Vagina (tissue), 2 donors: ENCODE data around the gene FBLIM1. TPM values are rescaled to one million over a fixed set of nuclear protein-coding genes. Genes with fewer than 3 reads are reported as not detected.
A peak's percentile ranks its signal among the peaks of the same experiment; 100 is the strongest.

Experiments used
- DNase-seq, 2 donors: peaks; one replicate each; pipeline ENCODE4 v3.0.0-alpha.2; 2017; ENCODE audit errors: extremely low spot score in 2 of 2
- H3K27ac ChIP-seq: fragments of 200-600 bp; sonication (generic); one replicate; pipeline ENCODE4 v1.5.1; 2019
- H3K27me3 ChIP-seq: fragments of 200-600 bp; sonication (generic); one replicate; pipeline ENCODE4 v1.5.1; 2019
- H3K36me3 ChIP-seq, 2 donors: fragments of 200-600 bp; sonication (generic); one replicate each; pipeline ENCODE4 v1.5.1; 2017 to 2019
- H3K4me1 ChIP-seq: fragments of 200-600 bp; sonication (generic); one replicate; pipeline ENCODE4 v1.5.1; 2019
- H3K4me3 ChIP-seq, 2 donors: fragments of 200-600 bp; sonication (generic); 1 replicate in 1 of 2; 2 replicates in 1 of 2; pipeline ENCODE4 v1.5.1; 2016 to 2019
- H3K9me3 ChIP-seq: fragments of 200-600 bp; sonication (generic); one replicate; pipeline ENCODE4 v1.5.1; 2019
- POLR2A ChIP-seq, 2 donors: fragments of 450-650 bp; IDR thresholded peaks; one replicate each; pipeline ENCODE4 v1.6.1; 2017; ENCODE audit warnings: antibody characterized with exemption in 2 of 2, mild to moderate bottlenecking in 2 of 2, moderate library complexity in 2 of 2
- POLR2AphosphoS5 ChIP-seq, 2 donors: sonication (generic); formaldehyde crosslinking; IDR thresholded peaks; one replicate each; pipeline ENCODE4 v1.9.0; 2017; ENCODE audit warnings: antibody characterized with exemption in 2 of 2, mild to moderate bottlenecking in 2 of 2, low read depth in 1 of 2; ENCODE audit not compliant: insufficient read depth in 1 of 2
- intact Hi-C: fragments of 100-400 bp; cut with DNase I; formaldehyde crosslinking; loops from one replicate; pipeline ENCODE4 v1.15.1; 2023
- total RNA-seq: library from RNA; depleted of rRNA; stranded (reverse); fragments of >200 nt; gene quantifications from one replicate; pipeline ENCODE4 v1.2.3, GENCODE V29; 2016
- TF ChIP-seq, protein P1 (sequence below), 3 experiments: fragments of 450-650 bp in 2 of 3; fragments of 200-600 bp in 1 of 3; sonication (generic) in 1 of 3; IDR thresholded peaks; one replicate each; pipeline ENCODE4 v1.5.1; 2017 to 2019; ENCODE audit warnings: antibody characterized with exemption in 3 of 3, mild to moderate bottlenecking in 2 of 3, moderate library complexity in 2 of 3

The FBLIM1 gene, protein sequence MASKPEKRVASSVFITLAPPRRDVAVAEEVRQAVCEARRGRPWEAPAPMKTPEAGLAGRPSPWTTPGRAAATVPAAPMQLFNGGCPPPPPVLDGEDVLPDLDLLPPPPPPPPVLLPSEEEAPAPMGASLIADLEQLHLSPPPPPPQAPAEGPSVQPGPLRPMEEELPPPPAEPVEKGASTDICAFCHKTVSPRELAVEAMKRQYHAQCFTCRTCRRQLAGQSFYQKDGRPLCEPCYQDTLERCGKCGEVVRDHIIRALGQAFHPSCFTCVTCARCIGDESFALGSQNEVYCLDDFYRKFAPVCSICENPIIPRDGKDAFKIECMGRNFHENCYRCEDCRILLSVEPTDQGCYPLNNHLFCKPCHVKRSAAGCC
- total RNA-seq, result 45.2 TPM

DNA sequence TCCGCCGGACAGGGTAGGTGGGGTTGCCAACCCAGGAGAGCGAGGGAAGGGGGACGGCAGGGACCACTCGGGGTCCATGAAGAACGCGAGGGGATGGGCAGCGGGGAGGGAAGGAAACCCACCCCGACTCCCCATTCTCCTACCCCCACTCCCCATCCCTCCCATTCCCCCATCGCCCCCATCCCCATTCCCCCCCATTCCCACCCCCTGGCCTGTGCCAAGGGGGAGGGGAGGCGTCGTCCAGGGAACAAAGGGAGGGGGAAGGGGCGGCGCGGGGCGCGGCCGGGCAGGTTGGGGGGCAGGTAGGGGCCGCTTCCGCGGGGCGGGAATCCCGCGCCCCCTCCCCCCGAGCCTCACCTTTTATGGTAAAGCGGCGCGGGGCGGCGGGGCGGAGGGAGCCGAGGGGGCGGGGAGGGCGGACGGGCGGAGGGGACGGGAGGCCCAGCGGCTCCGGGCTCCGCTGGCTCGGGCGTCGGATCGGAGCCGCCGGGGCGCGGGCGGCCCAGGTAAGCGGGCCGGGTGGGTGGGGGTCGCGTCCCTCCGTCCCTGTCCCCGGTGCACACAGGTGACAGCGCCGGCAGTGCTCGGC lies at the start of gene FBLIM1:
FBLIM1 (plus strand) TSS at position 453 of the 589 bp plus-strand sequence. CDS start 6,189 bp downstream, outside the sequence.
- TF ChIP-seq POLR2A (IDR thresholded peaks at IDR 0.05) (no peak), POLR2AphosphoS5 (IDR thresholded peaks at IDR 0.05; ENCODE audit: insufficient read depth in 1 of 2, low read depth in 1 of 2) (no peak)
- TF ChIP-seq, protein P1, sequence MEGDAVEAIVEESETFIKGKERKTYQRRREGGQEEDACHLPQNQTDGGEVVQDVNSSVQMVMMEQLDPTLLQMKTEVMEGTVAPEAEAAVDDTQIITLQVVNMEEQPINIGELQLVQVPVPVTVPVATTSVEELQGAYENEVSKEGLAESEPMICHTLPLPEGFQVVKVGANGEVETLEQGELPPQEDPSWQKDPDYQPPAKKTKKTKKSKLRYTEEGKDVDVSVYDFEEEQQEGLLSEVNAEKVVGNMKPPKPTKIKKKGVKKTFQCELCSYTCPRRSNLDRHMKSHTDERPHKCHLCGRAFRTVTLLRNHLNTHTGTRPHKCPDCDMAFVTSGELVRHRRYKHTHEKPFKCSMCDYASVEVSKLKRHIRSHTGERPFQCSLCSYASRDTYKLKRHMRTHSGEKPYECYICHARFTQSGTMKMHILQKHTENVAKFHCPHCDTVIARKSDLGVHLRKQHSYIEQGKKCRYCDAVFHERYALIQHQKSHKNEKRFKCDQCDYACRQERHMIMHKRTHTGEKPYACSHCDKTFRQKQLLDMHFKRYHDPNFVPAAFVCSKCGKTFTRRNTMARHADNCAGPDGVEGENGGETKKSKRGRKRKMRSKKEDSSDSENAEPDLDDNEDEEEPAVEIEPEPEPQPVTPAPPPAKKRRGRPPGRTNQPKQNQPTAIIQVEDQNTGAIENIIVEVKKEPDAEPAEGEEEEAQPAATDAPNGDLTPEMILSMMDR (IDR thresholded peaks at IDR 0.05), result no peak
- H3K27me3 ChIP-seq, result no peaks in the 10 kb centered on the region
- H3K27ac ChIP-seq, result peak within 1 kb of the TSS; percentile 87
- intact Hi-C loops, result loop anchor here (5.0 kb wide), 1 partner anchor 56 kb away; no protein-coding TSS in a partner anchor
- peaks cover 55% of the 10 kb centered on the region for H3K4me1 ChIP-seq
- H3K9me3 ChIP-seq, result no peaks in the 10 kb centered on the region
- H3K36me3 ChIP-seq, result no peaks in the 10 kb centered on the region
- DNase-seq, result no peak
- peak within 1 kb of the TSS; percentile 77 to 80 for H3K4me3 ChIP-seq

DNA sequence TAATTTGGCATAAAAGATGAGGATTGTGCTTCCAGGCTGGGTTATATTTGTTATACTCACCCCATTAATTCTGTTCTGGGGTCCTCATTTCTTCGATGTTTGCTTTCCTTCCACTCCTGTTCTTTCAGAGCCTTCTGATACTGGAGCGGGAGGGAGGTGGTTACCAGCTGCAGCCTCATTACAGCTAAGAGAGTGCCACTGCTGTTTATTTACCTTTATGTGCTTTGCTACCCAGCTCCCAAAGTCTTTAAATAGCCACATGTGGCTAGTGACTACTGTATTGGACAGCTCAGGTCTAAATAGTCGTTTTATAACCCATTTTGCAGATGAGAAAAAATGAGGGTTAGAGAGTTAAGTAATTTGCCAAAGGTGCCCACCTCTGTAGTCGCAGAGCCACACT lies 49.4 kb upstream of the FBLIM1 start:
- no peak for DNase-seq
- H3K36me3 ChIP-seq, result no peaks in the 10 kb centered on the region
- H3K27ac ChIP-seq, result peak overlapping the region; percentile 3
- no peaks in the 10 kb centered on the region for H3K9me3 ChIP-seq
- H3K4me3 ChIP-seq, result no peak overlapping the region
- H3K4me1 ChIP-seq, result peaks cover 49% of the 10 kb centered on the region
- no peaks in the 10 kb centered on the region for H3K27me3 ChIP-seq
- intact Hi-C loops, result loop anchor here (10.0 kb wide), 1 partner anchor 94 kb away; the partner anchor contains the start of gene DDI2
- TF ChIP-seq, protein P1 (IDR thresholded peaks at IDR 0.05), result no peak
- no peak for TF ChIP-seq POLR2AphosphoS5 (IDR thresholded peaks at IDR 0.05; ENCODE audit: insufficient read depth in 1 of 2, low read depth in 1 of 2)
- TF ChIP-seq POLR2A (IDR thresholded peaks at IDR 0.05), result no peak

DNA sequence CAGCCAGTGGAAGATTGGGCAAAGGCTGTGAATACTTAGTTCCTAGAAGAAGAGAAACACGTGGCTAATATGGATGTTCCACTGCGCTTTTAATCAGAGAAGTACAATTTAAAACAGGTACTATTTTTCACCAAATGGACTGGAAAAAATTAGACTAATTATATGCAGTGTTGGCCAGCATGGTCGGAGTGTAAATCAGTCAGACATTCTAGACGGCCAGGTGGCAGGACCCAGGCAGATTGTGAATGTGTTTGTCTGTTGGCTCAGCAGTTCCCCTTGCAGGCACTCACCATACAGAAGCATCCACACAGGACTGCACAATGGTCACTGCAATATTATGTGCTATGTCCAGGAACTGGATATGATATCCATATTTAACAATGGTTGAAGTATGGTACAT lies 46.4 kb upstream of the FBLIM1 start:
- H3K4me3 ChIP-seq, result no peak overlapping the region
- H3K4me1 ChIP-seq, result peaks cover 31% of the 10 kb centered on the region
- TF ChIP-seq POLR2A (IDR thresholded peaks at IDR 0.05) (no peak), POLR2AphosphoS5 (IDR thresholded peaks at IDR 0.05; ENCODE audit: insufficient read depth in 1 of 2, low read depth in 1 of 2) (no peak)
- TF ChIP-seq, protein P1 (IDR thresholded peaks at IDR 0.05), result no peak
- no peaks in the 10 kb centered on the region for H3K9me3 ChIP-seq
- peaks cover 0 to 13% of the 10 kb centered on the region in 2 donors for H3K36me3 ChIP-seq
- DNase-seq, result no peak
- H3K27ac ChIP-seq, result no peak overlapping the region
- H3K27me3 ChIP-seq, result no peaks in the 10 kb centered on the region
- intact Hi-C loops, result no loop called here

DNA sequence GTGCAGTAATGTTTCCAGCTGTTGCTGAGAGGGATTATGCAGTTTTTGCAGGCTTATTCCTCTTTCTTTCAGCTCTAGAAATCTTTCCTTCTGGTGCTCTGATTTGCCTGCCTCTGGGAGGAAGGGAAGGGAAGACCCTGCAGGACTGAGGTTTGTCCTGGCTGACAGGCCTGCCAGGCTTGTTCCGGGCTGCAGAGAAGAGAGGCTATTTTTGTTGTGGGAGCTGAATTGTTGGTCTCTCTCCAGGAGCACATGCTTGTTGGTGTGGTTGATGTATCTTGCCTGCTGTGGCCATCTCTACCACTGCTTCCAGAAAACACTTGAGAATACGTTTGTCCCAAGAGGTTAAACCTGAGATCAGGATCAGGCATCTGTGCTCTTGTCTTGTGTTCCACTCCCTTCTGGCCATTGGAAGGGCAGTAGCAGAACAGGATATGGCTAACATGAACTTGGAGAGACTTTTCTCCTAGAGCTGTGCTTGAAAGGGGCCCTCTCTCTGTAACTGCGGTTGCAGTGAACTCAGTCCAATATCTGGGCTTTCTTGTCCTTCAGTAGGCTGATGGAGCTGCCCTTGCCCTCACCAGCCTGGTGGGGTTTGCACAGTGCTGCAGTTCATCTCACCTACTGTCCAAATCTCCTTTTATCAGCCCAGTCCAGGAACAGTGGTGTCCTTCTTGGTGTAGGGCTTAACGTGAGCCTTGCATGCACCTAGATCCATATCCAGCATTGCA lies 44.0 kb upstream of the FBLIM1 start:
- peaks cover 16% of the 10 kb centered on the region for H3K4me1 ChIP-seq

More for the DNA sequence above, 44.0 kb upstream of the FBLIM1 start:
- Histone ChIP-seq H3K36me3 (peaks cover 0 to 36% of the 10 kb centered on the region in 2 donors), H3K27ac (peak overlapping the region; percentile 80), H3K4me3 (no peak overlapping the region), H3K27me3 (no peaks in the 10 kb centered on the region), H3K9me3 (no peaks in the 10 kb centered on the region)
- no peak for DNase-seq
- intact Hi-C loops, result no loop called here
- peak in 1 of 2 donors; percentile 12 for TF ChIP-seq POLR2AphosphoS5 (IDR thresholded peaks at IDR 0.05; ENCODE audit: insufficient read depth in 1 of 2, low read depth in 1 of 2)
- TF ChIP-seq, protein P1 (IDR thresholded peaks at IDR 0.05), result no peak
